ENCODE measurements around the gene CNTN4.

The CNTN4 gene

GRCh38 chr3:2266606-2267005 lies 167.9 kb downstream of the CNTN4 start:
- DNase-seq, result no peak
- no peak for ATAC-seq

DNA sequence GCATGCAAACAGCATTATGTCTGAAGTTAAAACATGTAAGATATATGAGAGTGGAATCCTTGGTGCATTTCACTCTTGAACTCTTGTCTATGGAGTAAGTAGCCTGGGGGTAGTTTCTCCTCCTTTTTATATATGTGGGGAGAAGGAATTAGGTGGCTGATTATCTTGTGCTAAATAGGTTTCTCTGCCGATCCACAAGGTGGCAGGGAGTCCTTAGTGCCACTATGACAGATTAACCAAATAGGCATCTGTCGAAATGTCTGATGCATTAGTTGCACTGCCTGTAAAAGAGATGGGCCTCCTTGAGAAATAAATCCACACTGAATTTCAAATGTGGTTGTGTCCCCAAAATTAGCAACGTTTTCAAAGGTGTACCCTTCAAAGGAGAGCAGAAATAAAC lies 170.1 kb downstream of the CNTN4 start:
- DNase-seq (no peak), ATAC-seq (no peak)

DNA sequence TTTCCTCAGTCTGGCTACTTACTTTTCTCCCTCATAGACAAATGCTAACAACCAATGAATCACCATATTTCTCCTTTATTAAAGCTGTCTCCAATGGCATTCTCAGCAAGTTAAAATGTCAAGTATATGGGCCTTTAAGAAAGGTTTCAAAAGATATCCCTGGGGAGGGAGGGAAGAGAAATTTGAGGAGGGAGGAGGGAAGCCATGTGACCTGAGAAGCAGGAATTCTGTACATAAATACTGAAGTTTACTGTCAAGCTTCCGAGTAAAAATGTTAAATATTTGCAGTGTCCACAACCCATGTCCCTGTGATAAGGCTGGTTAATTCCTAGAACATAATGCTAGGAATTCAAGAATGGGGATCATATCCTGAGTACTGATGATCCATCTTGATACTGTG lies 175.9 kb downstream of the CNTN4 start:
- no peak for ATAC-seq
- no peak for DNase-seq

DNA sequence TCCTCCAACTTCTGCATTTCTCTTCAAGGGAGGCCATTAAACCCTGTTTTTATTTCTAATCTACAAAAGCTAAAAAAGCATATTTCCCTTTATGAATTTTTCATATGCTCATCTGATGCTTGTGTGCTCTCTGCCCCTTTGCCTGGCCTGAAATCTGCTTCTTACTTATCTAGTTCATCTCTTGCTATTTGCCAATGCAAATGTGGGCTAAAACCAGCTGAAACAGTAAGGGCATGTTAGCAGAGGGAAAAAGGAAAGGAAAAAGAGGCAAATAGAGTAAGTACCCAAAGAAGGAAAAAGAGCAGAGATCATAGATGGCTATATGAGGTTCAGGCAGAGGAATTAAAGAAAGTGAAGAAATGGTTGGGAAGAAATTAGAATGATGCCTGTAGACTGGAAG lies 185.2 kb downstream of the CNTN4 start:
- ATAC-seq (no peak), DNase-seq (no peak)

DNA sequence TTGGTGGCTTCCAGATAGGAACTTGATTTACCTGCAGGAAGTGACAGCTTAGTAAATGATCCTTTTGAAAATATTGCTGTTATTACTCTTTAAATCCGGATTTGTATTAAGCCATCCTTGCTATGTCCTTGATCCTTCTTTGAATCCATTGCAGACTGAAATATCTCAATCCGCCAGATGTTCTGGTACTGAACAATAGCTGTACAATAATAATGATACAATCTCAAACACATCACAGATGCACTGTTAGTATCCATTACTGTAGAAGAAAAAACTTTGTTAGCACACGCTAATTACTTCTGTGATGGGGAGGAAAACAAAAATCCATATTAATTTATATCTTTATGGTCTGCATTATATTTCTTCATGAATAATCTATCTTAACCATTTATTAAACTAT lies 202.3 kb downstream of the CNTN4 start:
- no peak for DNase-seq
- no peak for ATAC-seq

DNA sequence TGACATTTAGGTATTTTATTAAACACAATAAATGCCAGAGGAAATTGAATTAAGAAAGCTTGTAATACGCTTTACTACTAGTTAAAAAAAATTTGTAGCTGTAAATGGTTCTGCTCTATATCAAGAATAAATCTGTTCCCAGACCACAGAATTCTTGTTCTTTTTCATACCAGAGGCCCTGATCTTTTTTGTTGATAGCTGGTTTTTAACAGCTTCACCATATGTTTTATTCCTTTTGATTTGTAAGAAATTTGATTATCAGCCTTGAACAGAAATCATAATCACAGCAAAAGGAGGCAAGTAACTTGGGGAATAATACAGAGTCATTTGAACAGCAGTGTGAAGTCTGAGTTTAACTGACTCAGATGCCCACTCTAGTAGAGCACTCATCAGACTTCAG lies 202.7 kb downstream of the CNTN4 start:
- no peak for DNase-seq
- ATAC-seq, result no peak

DNA sequence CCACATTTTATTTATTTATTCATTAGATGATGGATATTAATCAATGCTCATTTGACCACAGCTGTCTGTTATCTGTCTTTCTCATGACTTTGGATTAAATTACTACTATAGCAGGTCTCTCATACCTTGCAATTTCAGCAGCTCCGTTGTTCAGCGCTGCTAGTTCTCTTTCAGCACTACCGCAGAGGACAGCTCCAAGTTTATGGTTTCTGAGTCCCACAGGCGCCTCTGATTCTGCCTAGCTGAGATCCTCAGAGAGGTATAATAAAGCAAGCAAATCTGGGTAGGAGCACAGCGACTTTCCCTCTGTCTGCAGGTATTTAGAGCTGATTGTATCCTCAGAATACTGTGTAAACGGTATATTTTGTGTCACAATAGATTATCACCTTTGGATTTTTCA lies 204.9 kb downstream of the CNTN4 start:
- ATAC-seq, result no peak
- no peak for DNase-seq

GRCh38 chr3:2311022-2311421 lies 212.4 kb downstream of the CNTN4 start:
- ATAC-seq (no peak), DNase-seq (no peak)

- DNase-seq, result no peak
- ATAC-seq, result no peak
These were observed 218.9 kb downstream of the CNTN4 start for GRCh38 chr3:2317521-2317920.

GRCh38 chr3:2334921-2335320 lies 236.3 kb downstream of the CNTN4 start:
- DNase-seq (no peak), ATAC-seq (no peak)

DNA sequence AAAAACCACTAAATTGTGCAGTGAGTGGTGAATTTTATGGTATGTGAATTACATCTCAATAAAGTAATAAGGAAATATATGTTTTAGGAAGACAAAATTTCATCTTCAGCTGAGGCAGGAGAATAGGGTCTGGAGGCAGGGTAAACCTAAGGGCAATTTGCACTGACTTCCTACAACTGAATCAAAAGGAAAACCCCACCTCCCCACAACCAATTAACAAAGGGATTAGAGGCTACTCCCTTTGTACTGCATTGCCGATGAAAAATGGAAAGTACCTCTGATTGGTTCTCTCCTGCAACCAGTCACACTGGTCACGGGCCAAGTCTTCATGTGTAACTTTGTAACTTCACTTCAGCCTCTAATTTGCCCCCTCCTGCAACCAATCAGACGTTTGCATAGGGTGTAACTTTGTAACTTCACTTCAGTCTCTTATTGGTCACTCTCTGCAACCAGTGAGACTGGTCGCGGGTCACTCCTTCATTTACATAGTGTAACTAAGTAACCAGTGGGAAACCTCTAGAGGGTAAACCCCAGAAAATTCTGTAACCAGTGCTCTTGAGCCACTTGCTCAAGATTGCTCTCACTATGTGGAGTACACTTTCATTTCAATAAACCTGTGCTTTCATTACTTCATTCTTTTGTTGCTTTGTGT lies 244.5 kb downstream of the CNTN4 start:
- DNase-seq (no peak), ATAC-seq (no peak)

DNA sequence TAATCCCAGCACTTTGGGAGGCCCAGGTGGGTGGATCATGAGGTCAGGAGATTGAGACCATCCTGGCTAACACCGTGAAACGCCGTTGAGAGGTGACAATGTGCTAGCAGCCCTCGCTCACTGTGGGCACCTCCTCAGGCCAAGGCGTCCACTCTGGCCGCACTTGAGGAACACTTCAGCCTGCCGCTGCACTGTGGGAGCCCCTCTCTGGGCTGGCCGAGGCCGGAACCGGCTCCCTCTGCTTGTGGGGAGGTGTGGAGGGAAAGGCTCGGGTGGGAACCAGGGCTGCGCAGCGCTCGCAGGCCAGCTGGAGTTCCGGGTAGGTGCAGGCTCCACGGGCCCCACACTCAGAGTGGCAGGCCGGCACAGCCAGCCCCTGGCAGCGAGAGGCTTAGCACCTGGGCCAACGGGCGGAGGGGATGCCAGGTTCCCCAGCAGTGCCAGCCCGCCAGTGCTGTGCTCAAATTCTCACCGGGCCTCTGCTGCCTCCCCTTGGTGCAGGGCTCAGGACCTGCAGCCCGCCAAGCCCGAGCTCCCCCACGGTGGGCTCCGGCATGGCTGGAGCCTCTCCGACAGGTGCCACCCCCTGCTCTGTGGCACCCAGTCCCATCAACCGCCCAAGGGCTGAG lies 253.6 kb downstream of the CNTN4 start:
- ATAC-seq (no peak), DNase-seq (no peak)

GRCh38 chr3:2354702-2355101 lies 256.0 kb downstream of the CNTN4 start:
- ATAC-seq, result no peak
- no peak for DNase-seq

- DNase-seq (no peak), ATAC-seq (no peak)
These were observed 257.8 kb downstream of the CNTN4 start for GRCh38 chr3:2356298-2356950.

GRCh38 chr3:2360815-2361214 lies 262.1 kb downstream of the CNTN4 start:
- no peak for DNase-seq
- ATAC-seq, result no peak

- DNase-seq, result no peak
- ATAC-seq, result no peak
These were observed 263.5 kb downstream of the CNTN4 start for GRCh38 chr3:2362122-2362521.

GRCh38 chr3:2363854-2364253 lies 265.2 kb downstream of the CNTN4 start:
- DNase-seq, result no peak
- no peak for ATAC-seq

DNA sequence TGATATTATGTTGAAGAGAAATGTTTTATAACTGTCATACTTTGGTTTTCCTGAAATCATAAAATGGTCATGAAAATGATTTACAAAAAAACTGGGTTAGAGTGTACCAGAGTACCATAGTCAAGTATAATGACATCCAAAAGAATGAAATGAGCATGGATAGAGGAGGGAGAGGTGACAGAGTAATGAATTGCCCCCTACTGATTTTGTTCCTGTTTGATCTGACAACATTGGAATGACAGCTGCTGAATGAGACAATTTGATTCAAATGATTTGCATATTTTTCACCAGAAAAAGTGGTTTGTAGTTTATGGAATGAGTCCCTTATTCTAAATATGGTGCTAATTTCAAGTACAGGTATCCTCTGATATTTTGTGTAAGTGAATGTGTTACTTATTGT lies 271.7 kb downstream of the CNTN4 start:
- no peak for DNase-seq
- ATAC-seq, result no peak

GRCh38 chr3:2372306-2372705 lies 273.6 kb downstream of the CNTN4 start:
- DNase-seq (no peak), ATAC-seq (no peak)

DNA sequence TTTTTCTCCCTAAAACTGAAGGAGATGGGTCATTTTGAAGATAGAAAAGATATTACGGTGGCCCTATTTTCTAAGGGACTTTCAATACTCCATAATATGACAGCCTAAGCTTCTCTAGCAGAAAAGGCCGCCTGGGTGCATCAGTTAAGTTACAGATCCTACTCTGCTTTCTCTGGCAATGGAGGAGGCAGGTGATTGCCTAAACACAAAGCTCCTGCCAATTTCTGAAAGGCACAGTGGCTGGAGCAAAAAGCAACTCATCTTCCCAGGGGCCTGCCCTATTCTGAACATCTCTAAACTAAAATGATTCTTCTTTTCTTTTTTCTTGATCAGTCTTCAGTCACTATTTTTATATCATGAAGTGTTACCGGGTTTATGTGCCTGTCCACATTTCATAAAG lies 276.7 kb downstream of the CNTN4 start:
- DNase-seq (no peak), ATAC-seq (no peak)

GRCh38 chr3:2377281-2377680 lies 278.6 kb downstream of the CNTN4 start:
- DNase-seq (no peak), ATAC-seq (no peak)

DNA sequence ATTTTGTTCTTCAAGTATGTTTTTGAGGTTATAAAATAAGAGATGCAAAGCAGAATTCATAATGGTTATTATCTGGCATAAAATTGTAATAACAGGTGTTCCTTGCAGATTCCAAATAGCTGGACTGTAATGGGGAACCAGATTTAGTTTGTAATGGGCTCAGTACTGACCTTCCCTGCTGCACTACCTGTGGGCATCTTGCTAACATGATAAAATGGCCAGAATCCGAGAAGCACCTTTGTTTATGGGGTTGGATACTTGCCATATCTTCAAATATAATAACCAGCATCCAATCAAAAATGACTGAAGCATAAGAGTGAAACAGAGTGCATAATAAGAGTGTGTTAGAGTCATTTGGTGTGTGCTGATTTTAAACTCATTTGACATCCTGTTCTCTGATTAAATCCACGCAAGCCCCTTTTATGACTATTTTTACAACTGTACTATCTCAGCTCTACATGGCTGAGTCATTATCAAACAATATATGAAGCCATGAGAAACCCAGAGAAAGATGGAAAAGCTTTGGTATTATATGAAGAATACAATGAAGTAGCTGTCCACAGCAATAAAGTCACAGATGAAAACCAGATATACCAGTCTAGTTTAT lies 292.4 kb downstream of the CNTN4 start:
- ATAC-seq, result no peak

GRCh38 chr3:2391896-2392295 lies 293.2 kb downstream of the CNTN4 start:
- DNase-seq (no peak), ATAC-seq (no peak)

More for the DNA sequence above, 292.4 kb downstream of the CNTN4 start:
- DNase-seq, result no peak

All from stimulated activated naive CD8-positive, alpha-beta T cell treated with anti-CD3 and anti-CD28 coated beads, Interleukin-15, Interleukin-2, amounts not matched to agents 100 U/mL and 50 U/mL, for 24 hours (primary cell).